HEK293 (cell line): ENCODE results near the gene SEMA4B.
A peak's percentile ranks its signal among the peaks of the same experiment; 100 is the strongest.

Experiments used
- GLIS1 ChIP-seq: fragments of 450-650 bp; formaldehyde crosslinking; IDR thresholded peaks from 2 replicates; pipeline ENCODE4 v1.5.1; 2016; ENCODE audit warnings: missing biosample characterization, missing genetic modification characterization
- KLF10 ChIP-seq: fragments of 450-650 bp; IDR thresholded peaks from 2 replicates; pipeline ENCODE4 v1.5.1; 2018; ENCODE audit warnings: missing biosample characterization, mild to moderate bottlenecking, missing genetic modification characterization
- KLF17 ChIP-seq: fragments of 450-650 bp; formaldehyde crosslinking; IDR thresholded peaks from 2 replicates; pipeline ENCODE4 v1.5.1; 2016; ENCODE audit warnings: missing biosample characterization, missing genetic modification characterization
- KLF9 ChIP-seq: fragments of 450-650 bp; formaldehyde crosslinking; IDR thresholded peaks from 2 replicates; pipeline ENCODE4 v1.5.1; 2016; ENCODE audit warnings: missing biosample characterization, missing genetic modification characterization, low read depth
- PRDM2 ChIP-seq: fragments of 450-650 bp; formaldehyde crosslinking; IDR thresholded peaks from 2 replicates; pipeline ENCODE4 v1.5.1; 2016; ENCODE audit warnings: missing biosample characterization, missing genetic modification characterization, borderline replicate concordance
- SCRT2 ChIP-seq: fragments of 450-650 bp; formaldehyde crosslinking; IDR thresholded peaks from 2 replicates; pipeline ENCODE4 v1.5.1; 2016; ENCODE audit warnings: missing biosample characterization, missing genetic modification characterization
- SP7 ChIP-seq: fragments of 450-650 bp; formaldehyde crosslinking; IDR thresholded peaks from 2 replicates; pipeline ENCODE4 v1.5.1; 2016; ENCODE audit warnings: missing biosample characterization, missing genetic modification characterization
- TRIM28 ChIP-seq: IDR thresholded peaks from 2 replicates; pipeline ENCODE4 v1.6.1; 2011; ENCODE audit warnings: low read length, control low read depth, borderline replicate concordance
- ZBTB20 ChIP-seq: fragments of 450-650 bp; formaldehyde crosslinking; IDR thresholded peaks from 2 replicates; pipeline ENCODE4 v1.5.1; 2016; ENCODE audit warnings: missing biosample characterization, missing genetic modification characterization
- ZBTB48 ChIP-seq: fragments of 450-650 bp; formaldehyde crosslinking; IDR thresholded peaks from 2 replicates; pipeline ENCODE4 v1.5.1; 2016; ENCODE audit warnings: missing biosample characterization, missing genetic modification characterization
- ZNF132 ChIP-seq: fragments of 450-650 bp; formaldehyde crosslinking; IDR thresholded peaks from 2 replicates; pipeline ENCODE4 v1.5.1; 2017; ENCODE audit warnings: missing biosample characterization, missing genetic modification characterization, borderline replicate concordance
- ZNF138 ChIP-seq: fragments of 450-650 bp; formaldehyde crosslinking; IDR thresholded peaks from 2 replicates; pipeline ENCODE4 v1.5.1; 2016; ENCODE audit warnings: missing biosample characterization, missing genetic modification characterization, borderline replicate concordance
- ZNF18 ChIP-seq: fragments of 450-650 bp; formaldehyde crosslinking; IDR thresholded peaks from 2 replicates; pipeline ENCODE4 v1.5.1; 2016; ENCODE audit warnings: missing biosample characterization, missing genetic modification characterization
- ZNF2 ChIP-seq: fragments of 450-650 bp; formaldehyde crosslinking; IDR thresholded peaks from 2 replicates; pipeline ENCODE4 v1.5.1; 2016; ENCODE audit warnings: missing biosample characterization, missing genetic modification characterization
- ZNF211 ChIP-seq: fragments of 450-650 bp; formaldehyde crosslinking; IDR thresholded peaks from 2 replicates; pipeline ENCODE4 v1.5.1; 2016; ENCODE audit warnings: low read depth, missing biosample characterization, missing genetic modification characterization
- ZNF239 ChIP-seq: fragments of 450-650 bp; formaldehyde crosslinking; IDR thresholded peaks from 2 replicates; pipeline ENCODE4 v1.5.1; 2016; ENCODE audit warnings: missing biosample characterization, missing genetic modification characterization
- ZNF292 ChIP-seq: fragments of 450-650 bp; formaldehyde crosslinking; IDR thresholded peaks from 2 replicates; pipeline ENCODE4 v1.5.1; 2016; ENCODE audit warnings: low read depth, missing biosample characterization, missing genetic modification characterization, borderline replicate concordance
- ZNF335 ChIP-seq: fragments of 450-650 bp; formaldehyde crosslinking; conservative IDR thresholded peaks from 2 replicates; pipeline ENCODE4 v1.5.1; 2016; ENCODE audit warnings: missing biosample characterization, missing genetic modification characterization
- ZNF362 ChIP-seq: fragments of 450-650 bp; formaldehyde crosslinking; IDR thresholded peaks from 2 replicates; pipeline ENCODE4 v1.5.1; 2016; ENCODE audit warnings: missing biosample characterization, missing genetic modification characterization
- ZNF416 ChIP-seq: fragments of 450-650 bp; formaldehyde crosslinking; IDR thresholded peaks from 2 replicates; pipeline ENCODE4 v1.5.1; 2016; ENCODE audit warnings: missing biosample characterization, missing genetic modification characterization
- ZNF473 ChIP-seq: fragments of 450-650 bp; formaldehyde crosslinking; IDR thresholded peaks from 2 replicates; pipeline ENCODE4 v1.5.1; 2017; ENCODE audit warnings: missing biosample characterization, missing genetic modification characterization
- ZNF48 ChIP-seq: fragments of 450-650 bp; formaldehyde crosslinking; IDR thresholded peaks from 2 replicates; pipeline ENCODE4 v1.5.1; 2016; ENCODE audit warnings: missing biosample characterization, missing genetic modification characterization
- ZNF549 ChIP-seq: fragments of 450-650 bp; IDR thresholded peaks from 2 replicates; pipeline ENCODE4 v1.5.1; 2018; ENCODE audit warnings: missing biosample characterization, missing genetic modification characterization, mild to moderate bottlenecking, inconsistent platforms, moderate library complexity
- ZNF555 ChIP-seq: fragments of 450-650 bp; formaldehyde crosslinking; conservative IDR thresholded peaks from 2 replicates; pipeline ENCODE4 v1.5.1; 2017; ENCODE audit warnings: missing biosample characterization, mild to moderate bottlenecking, missing genetic modification characterization, inconsistent platforms
- ZNF560 ChIP-seq: fragments of 450-650 bp; formaldehyde crosslinking; IDR thresholded peaks from 2 replicates; pipeline ENCODE4 v1.5.1; 2017; ENCODE audit warnings: missing biosample characterization, missing genetic modification characterization, borderline replicate concordance
- ZNF571 ChIP-seq: fragments of 450-650 bp; formaldehyde crosslinking; IDR thresholded peaks from 2 replicates; pipeline ENCODE4 v1.5.0; 2017; ENCODE audit warnings: missing biosample characterization, missing genetic modification characterization
- ZNF639 ChIP-seq: fragments of 450-650 bp; formaldehyde crosslinking; IDR thresholded peaks from 2 replicates; pipeline ENCODE4 v1.5.1; 2016; ENCODE audit warnings: missing biosample characterization, missing genetic modification characterization
- ZNF76 ChIP-seq: fragments of 450-650 bp; formaldehyde crosslinking; IDR thresholded peaks from 2 replicates; pipeline ENCODE4; 2016; ENCODE audit warnings: low read depth, missing biosample characterization, missing genetic modification characterization, borderline replicate concordance
- ZNF776 ChIP-seq: fragments of 450-650 bp; formaldehyde crosslinking; IDR thresholded peaks from 2 replicates; pipeline ENCODE4 v1.5.0; 2017; ENCODE audit warnings: missing biosample characterization, missing genetic modification characterization, borderline replicate concordance
- ZNF837 ChIP-seq: fragments of 450-650 bp; formaldehyde crosslinking; IDR thresholded peaks from 2 replicates; pipeline ENCODE4 v1.5.1; 2016; ENCODE audit warnings: missing biosample characterization, missing genetic modification characterization

Gene SEMA4B

GRCh38 chr15:90233387-90234095, 32.4 kb downstream of the SEMA4B start, which contains the start of gene CIB1 (continued):
- TF ChIP-seq ZNF639 = no peak
- TF ChIP-seq ZNF335 (tag by site-specific recombination) = peak; percentile 93
- TF ChIP-seq ZNF555 = no peak
- no peak for TF ChIP-seq ZNF776 (tag by site-specific recombination)
- TF ChIP-seq ZNF132 (tag by site-specific recombination) = no peak
- TF ChIP-seq ZNF362 (tag by site-specific recombination) = no peak
- peak; percentile 67 for TF ChIP-seq SP7 (tag by site-specific recombination)
- no peak for TF ChIP-seq ZBTB48 (tag by site-specific recombination)
- peak; percentile 20; the same call in 1 of the 2 replicates for TF ChIP-seq ZNF2 (tag by site-specific recombination)
- TF ChIP-seq ZNF416 = no peak
- TF ChIP-seq PRDM2 (tag by site-specific recombination) = no peak
- no peak for TF ChIP-seq ZNF549 (tag by site-specific recombination)
- TF ChIP-seq KLF10 (tag by site-specific recombination) = peak; percentile 94
- no peak; the same call in none of the 2 replicates for TF ChIP-seq GLIS1 (tag by site-specific recombination)
- peak; percentile 87 for TF ChIP-seq KLF9 (tag by site-specific recombination)
- no peak for TF ChIP-seq ZNF239 (tag by site-specific recombination)
- TF ChIP-seq ZNF211 (tag by site-specific recombination) = no peak
- TF ChIP-seq ZNF837 (tag by site-specific recombination) = no peak
- no peak for TF ChIP-seq ZNF18
- peak; percentile 62; the same call in 1 of the 2 replicates for TF ChIP-seq ZBTB20 (tag by site-specific recombination)
- TF ChIP-seq ZNF292 = no peak
- TF ChIP-seq SCRT2 (tag by site-specific recombination) = no peak
- 0 out of 2 replicates have a peak, but pooled peaks have one; percentile 64 for TF ChIP-seq KLF17
- TF ChIP-seq ZNF48 = no peak
- TF ChIP-seq ZNF571 (tag by site-specific recombination) = no peak
- no peak for TF ChIP-seq ZNF473 (tag by site-specific recombination)
- TF ChIP-seq TRIM28 = peak; percentile 46; the same call in 1 of the 2 replicates
- no peak for TF ChIP-seq ZNF560 (tag by site-specific recombination)
- peak; percentile 56; the same call in 1 of the 2 replicates for TF ChIP-seq ZNF76
- TF ChIP-seq ZNF138 (tag by site-specific recombination) = no peak
